Liver (tissue), 2 donors: Measurements from ENCODE around the gene RAD23B.

ENCODE experiments used
- TAF1 ChIP-seq: conservative IDR thresholded peaks from 2 replicates; pipeline ENCODE4 v1.6.1; 2016; ENCODE audit warnings: antibody characterized with exemption, mild to moderate bottlenecking
- TF ChIP-seq, protein P1 (sequence below): IDR thresholded peaks from 2 replicates; pipeline ENCODE4 v1.6.1; 2016; ENCODE audit warnings: antibody characterized with exemption, mild to moderate bottlenecking
- donor health status: healthy.

DNA sequence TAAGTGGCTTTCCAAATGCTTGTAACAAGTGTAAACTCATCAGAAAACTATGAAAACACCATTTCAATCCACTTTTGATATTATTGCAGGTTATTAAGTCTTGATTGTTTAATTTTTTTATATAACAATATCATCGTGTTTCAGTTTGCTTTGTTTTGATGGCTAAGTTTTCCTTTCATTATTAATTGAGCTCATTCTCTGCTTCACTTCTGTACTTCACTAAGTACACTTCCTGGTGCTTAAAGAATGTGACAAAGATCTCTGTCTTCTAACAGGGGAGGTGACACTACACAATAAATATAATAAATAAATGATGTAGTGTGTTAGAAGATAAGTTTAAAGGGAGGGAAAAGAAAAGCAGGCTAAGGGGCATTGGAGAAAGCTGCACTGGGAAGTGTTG lies 13.0 kb upstream of the RAD23B start:
- TF ChIP-seq TAF1, result no peak
- TF ChIP-seq, protein P1, sequence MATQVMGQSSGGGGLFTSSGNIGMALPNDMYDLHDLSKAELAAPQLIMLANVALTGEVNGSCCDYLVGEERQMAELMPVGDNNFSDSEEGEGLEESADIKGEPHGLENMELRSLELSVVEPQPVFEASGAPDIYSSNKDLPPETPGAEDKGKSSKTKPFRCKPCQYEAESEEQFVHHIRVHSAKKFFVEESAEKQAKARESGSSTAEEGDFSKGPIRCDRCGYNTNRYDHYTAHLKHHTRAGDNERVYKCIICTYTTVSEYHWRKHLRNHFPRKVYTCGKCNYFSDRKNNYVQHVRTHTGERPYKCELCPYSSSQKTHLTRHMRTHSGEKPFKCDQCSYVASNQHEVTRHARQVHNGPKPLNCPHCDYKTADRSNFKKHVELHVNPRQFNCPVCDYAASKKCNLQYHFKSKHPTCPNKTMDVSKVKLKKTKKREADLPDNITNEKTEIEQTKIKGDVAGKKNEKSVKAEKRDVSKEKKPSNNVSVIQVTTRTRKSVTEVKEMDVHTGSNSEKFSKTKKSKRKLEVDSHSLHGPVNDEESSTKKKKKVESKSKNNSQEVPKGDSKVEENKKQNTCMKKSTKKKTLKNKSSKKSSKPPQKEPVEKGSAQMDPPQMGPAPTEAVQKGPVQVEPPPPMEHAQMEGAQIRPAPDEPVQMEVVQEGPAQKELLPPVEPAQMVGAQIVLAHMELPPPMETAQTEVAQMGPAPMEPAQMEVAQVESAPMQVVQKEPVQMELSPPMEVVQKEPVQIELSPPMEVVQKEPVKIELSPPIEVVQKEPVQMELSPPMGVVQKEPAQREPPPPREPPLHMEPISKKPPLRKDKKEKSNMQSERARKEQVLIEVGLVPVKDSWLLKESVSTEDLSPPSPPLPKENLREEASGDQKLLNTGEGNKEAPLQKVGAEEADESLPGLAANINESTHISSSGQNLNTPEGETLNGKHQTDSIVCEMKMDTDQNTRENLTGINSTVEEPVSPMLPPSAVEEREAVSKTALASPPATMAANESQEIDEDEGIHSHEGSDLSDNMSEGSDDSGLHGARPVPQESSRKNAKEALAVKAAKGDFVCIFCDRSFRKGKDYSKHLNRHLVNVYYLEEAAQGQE, result no peak
